Right cardiac atrium (tissue), 5 donors: ENCODE data around the gene PEMT. TPM values are rescaled to one million over a fixed set of nuclear protein-coding genes. Genes with fewer than 3 reads are reported as not detected.
A peak's percentile ranks its signal among the peaks of the same experiment; 100 is the strongest.
"Not testable (repeated sequence)": the region's sequence is repeated elsewhere in the genome, so short reads cannot be mapped to it uniquely, and the experiment has no call there.

Source experiments
- ATAC-seq, 2 donors: fragments of 200-7000 bp; cut with Tn5 transposase; one replicate each; pipeline versions ENCODE4 v1.8.0 to v1.9.1; 2020; ENCODE audit warnings: moderate library complexity in 2 of 2, mild to moderate bottlenecking in 1 of 2
- DNase-seq, 3 donors: peaks; one replicate each; pipeline ENCODE4 v3.0.0-alpha.2; 2020
- H3K27ac ChIP-seq: one replicate; pipeline ENCODE4 v1.5.1; 2013; ENCODE audit warnings: mild to moderate bottlenecking, low read length, control low read depth, moderate library complexity
- H3K27me3 ChIP-seq: one replicate; pipeline ENCODE4 v1.6.1; 2013; ENCODE audit not compliant: control insufficient read depth, insufficient read depth
- H3K4me1 ChIP-seq: one replicate; pipeline ENCODE4 v1.6.1; 2013; ENCODE audit warnings: low read length; ENCODE audit not compliant: control insufficient read depth, insufficient read depth
- H3K4me3 ChIP-seq: one replicate; pipeline ENCODE4 v1.5.1; 2013; ENCODE audit warnings: low read length, control low read depth
- H3K9me3 ChIP-seq: one replicate; pipeline ENCODE4 v1.6.1; 2013; ENCODE audit warnings: low read length; ENCODE audit not compliant: control insufficient read depth
- WGBS: extraction: QIAGEN DNeasy Blood & Tissue Kit; methylation state at CpG from one replicate; pipeline ENCODE4 v1.1.7; 2013; 5-methylcytosine and 5-hydroxymethylcytosine counted together
- intact Hi-C, 4 donors: fragments of 100-400 bp; cut with DNase I; formaldehyde crosslinking; loops; one replicate each; pipeline versions ENCODE4 v1.11.0 to v1.14.0; 2022 to 2023
- polyA plus RNA-seq: library from polyadenylated mRNA; stranded (reverse); fragments of 200-250 nt; gene quantifications from one replicate; pipeline ENCODE4 v1.2.3, GENCODE V29; 2013
- total RNA-seq, 4 donors: library from RNA; stranded (reverse); fragmentation: NEBNext Ultra II Directional; extraction: Animal tissue kit (Norgen Biotek cat#: 25700); gene quantifications; one replicate each; pipeline ENCODE4 v1.2.1, GENCODE V29; 2021
- donor health status: healthy with polysubstance abuse.
- donor health status: DM: no; HTN: yes; CAD: no.
- donor health status: DM: no; HTN: no; CAD: no.
- donor health status: DM: no; HTN: yes; CAD: no; lungs with severe emphysema.
- donor health status: DM: yes; HTN: yes; CAD: no.

The PEMT gene
- total and polyA plus RNA-seq, 5 donors = 18.4 to 28.5 (median 19.6) TPM

DNA sequence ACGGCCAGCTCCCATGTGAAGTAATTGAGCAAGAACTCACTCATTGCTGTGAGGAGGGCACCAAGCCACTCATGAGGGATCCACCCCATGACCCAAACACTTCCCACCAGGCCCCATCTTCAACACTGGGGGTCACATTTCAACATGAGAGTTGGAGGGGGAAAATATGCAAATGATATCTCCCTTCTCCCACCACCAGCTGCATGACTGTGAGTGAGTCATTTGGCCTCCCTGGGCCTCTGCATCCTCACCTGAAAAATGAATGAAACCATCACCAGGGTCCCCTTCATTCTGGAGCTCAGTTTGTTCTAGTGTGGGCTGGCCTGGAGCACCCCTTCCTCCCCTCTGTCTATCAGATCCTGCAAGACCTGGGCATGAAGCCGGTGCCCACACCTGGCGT, 121.5 kb downstream of the PEMT start:
- Histone ChIP-seq H3K27me3 (no peaks in the 10 kb centered on the region), H3K9me3 (no peaks in the 10 kb centered on the region), H3K4me3 (no peak overlapping the region), H3K4me1 (no peaks in the 10 kb centered on the region), H3K27ac (no peak overlapping the region)
- DNase-seq (no peak), ATAC-seq (no peak)
- 88% methylated on average over 3 of the region's 3 CpGs for WGBS
- intact Hi-C loops = no loop called here

- H3K9me3 ChIP-seq = no peaks in the 10 kb centered on the region
- 97% methylated on average over 4 of the region's 4 CpGs for WGBS
- no peaks in the 10 kb centered on the region for H3K27me3 ChIP-seq
- no peak for ATAC-seq
- no peak for DNase-seq
- intact Hi-C loops = no loop called here
- no peak overlapping the region for H3K27ac ChIP-seq
- no peaks in the 10 kb centered on the region for H3K4me1 ChIP-seq
- no peak overlapping the region for H3K4me3 ChIP-seq
Measured at GRCh38 chr17:17469358-17469757, 122.2 kb downstream of the PEMT start.

GRCh38 chr17:17468217-17469010, 123.1 kb downstream of the PEMT start:
- Histone ChIP-seq H3K4me1 (no peaks in the 10 kb centered on the region), H3K9me3 (no peaks in the 10 kb centered on the region), H3K27ac (no peak overlapping the region), H3K27me3 (no peaks in the 10 kb centered on the region), H3K4me3 (no peak overlapping the region)
- peak in 1 of 2 donors; percentile 27 for ATAC-seq
- intact Hi-C loops = no loop called here
- no peak for DNase-seq
- 68% methylated on average over 5 of the region's 5 CpGs for WGBS

DNA sequence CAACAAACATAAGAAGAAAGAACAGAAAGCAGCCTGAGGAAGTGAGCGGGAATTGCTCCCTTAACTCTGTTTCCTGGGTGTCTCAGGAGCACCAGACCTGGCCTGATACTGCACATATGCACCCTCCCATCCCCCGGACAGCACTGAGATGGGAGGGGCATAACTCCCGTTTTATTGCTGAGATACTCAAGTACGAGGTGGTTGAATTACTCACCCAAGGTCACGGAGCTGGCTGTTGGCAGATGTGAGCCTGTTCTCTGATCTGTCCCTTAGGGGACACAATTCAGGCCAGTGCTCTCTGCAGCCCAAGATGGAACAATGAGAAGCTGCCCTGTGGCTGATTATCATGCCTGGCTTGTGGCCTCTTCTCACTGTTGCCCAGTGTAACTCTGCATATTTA, 123.8 kb downstream of the PEMT start:
- Histone ChIP-seq H3K9me3 (no peaks in the 10 kb centered on the region), H3K4me3 (no peak overlapping the region), H3K27ac (no peak overlapping the region), H3K4me1 (no peaks in the 10 kb centered on the region), H3K27me3 (no peaks in the 10 kb centered on the region)
- no peak for ATAC-seq
- DNase-seq = no peak
- WGBS = 48% methylated on average over 5 of the region's 5 CpGs
- intact Hi-C loops = no loop called here

DNA sequence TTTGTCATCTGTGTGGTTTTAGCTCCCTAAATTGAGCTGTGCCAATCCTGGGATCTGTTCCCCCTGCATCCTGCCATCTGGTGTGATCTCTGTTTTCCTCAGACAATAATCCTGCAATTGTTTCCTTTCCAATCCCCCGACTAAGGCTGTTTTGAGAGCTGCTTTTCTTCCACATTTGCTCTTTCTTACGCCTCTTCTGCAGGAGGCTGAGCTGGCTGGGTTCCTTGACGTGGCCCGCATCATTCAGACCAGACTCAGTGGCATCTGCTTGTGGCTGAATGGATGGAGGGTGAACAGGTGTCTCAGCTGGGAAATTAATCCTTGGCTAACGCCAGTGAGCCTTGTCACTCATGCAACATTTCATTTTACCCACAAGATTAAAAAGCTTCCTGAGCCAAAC, 124.5 kb downstream of the PEMT start:
- no peak for ATAC-seq
- Histone ChIP-seq H3K4me1 (no peaks in the 10 kb centered on the region), H3K27me3 (no peaks in the 10 kb centered on the region), H3K27ac (no peak overlapping the region), H3K9me3 (no peaks in the 10 kb centered on the region), H3K4me3 (no peak overlapping the region)
- 66% methylated on average over 5 of the region's 5 CpGs for WGBS
- no peak for DNase-seq
- intact Hi-C loops = no loop called here

- no peak for ATAC-seq
- intact Hi-C loops = no loop called here
- no peaks in the 10 kb centered on the region for H3K9me3 ChIP-seq
- no peaks in the 10 kb centered on the region for H3K4me1 ChIP-seq
- H3K27ac ChIP-seq = no peak overlapping the region
- no peak overlapping the region for H3K4me3 ChIP-seq
- 53% methylated on average over 5 of the region's 5 CpGs for WGBS
- DNase-seq = no peak
- no peaks in the 10 kb centered on the region for H3K27me3 ChIP-seq
Measured at GRCh38 chr17:17466511-17466910, 125.0 kb downstream of the PEMT start.

GRCh38 chr17:17465878-17466277, 125.6 kb downstream of the PEMT start:
- DNase-seq, ATAC-seq, H3K4me1 ChIP-seq, H3K9me3 ChIP-seq, H3K4me3 ChIP-seq, H3K27ac ChIP-seq, H3K27me3 ChIP-seq, intact Hi-C loops: not testable (repeated sequence)
- 48% methylated on average over 1 of the region's 1 CpG for WGBS

GRCh38 chr17:17463821-17464220, 127.7 kb downstream of the PEMT start:
- 76% methylated on average over 6 of the region's 6 CpGs for WGBS
- no peak for ATAC-seq

GRCh38 chr17:17462048-17462824, 129.3 kb downstream of the PEMT start:
- Histone ChIP-seq H3K4me1 (no peaks in the 10 kb centered on the region), H3K4me3 (no peak overlapping the region), H3K27ac (no peak overlapping the region), H3K9me3 (no peaks in the 10 kb centered on the region), H3K27me3 (no peaks in the 10 kb centered on the region)
- no peak for DNase-seq
- no peak for ATAC-seq
- 76% methylated on average over 15 of the region's 15 CpGs for WGBS
- intact Hi-C loops = no loop called here

More at GRCh38 chr17:17463821-17464220, 127.7 kb downstream of the PEMT start:
- intact Hi-C loops = no loop called here
- no peaks in the 10 kb centered on the region for H3K4me1 ChIP-seq
- H3K9me3 ChIP-seq = no peaks in the 10 kb centered on the region
- H3K27me3 ChIP-seq = no peaks in the 10 kb centered on the region
- DNase-seq = no peak
- no peak overlapping the region for H3K4me3 ChIP-seq
- no peak overlapping the region for H3K27ac ChIP-seq

GRCh38 chr17:17460038-17460437, 131.5 kb downstream of the PEMT start:
- ATAC-seq (no peak), DNase-seq (no peak)
- WGBS = over 99% methylated on average over 4 of the region's 4 CpGs
- H3K4me3 ChIP-seq = no peak overlapping the region
- no peaks in the 10 kb centered on the region for H3K27me3 ChIP-seq
- no peaks in the 10 kb centered on the region for H3K4me1 ChIP-seq
- no peak overlapping the region for H3K27ac ChIP-seq
- intact Hi-C loops = no loop called here
- no peaks in the 10 kb centered on the region for H3K9me3 ChIP-seq

GRCh38 chr17:17457680-17458079, 133.8 kb downstream of the PEMT start:
- no peak overlapping the region for H3K4me3 ChIP-seq
- ATAC-seq = no peak
- H3K4me1 ChIP-seq = no peaks in the 10 kb centered on the region
- H3K27ac ChIP-seq = no peak overlapping the region
- H3K9me3 ChIP-seq = no peaks in the 10 kb centered on the region
- WGBS = 93% methylated on average over 2 of the region's 2 CpGs
- no peak for DNase-seq
- H3K27me3 ChIP-seq = no peaks in the 10 kb centered on the region
- intact Hi-C loops = no loop called here
